Natural killer cell (primary cell): ENCODE results near the gene ZNF324B. TPM values are rescaled to one million over a fixed set of nuclear protein-coding genes. Genes with fewer than 3 reads are reported as not detected.
"Not testable (repeated sequence)": the region's sequence is repeated elsewhere in the genome, so short reads cannot be mapped to it uniquely, and the experiment has no call there.

Experiments
- ATAC-seq, 3 donors: fragments of 150-1000 bp in 2 of 3; fragments of 200-7000 bp in 1 of 3; cut with Tn5 transposase; 1 replicate in 1 of 3; 2 replicates in 2 of 3; pipeline ENCODE4 v1.10.0; 2021; ENCODE audit warnings: mild to moderate bottlenecking in 2 of 3, moderate library complexity in 2 of 3
- DNase-seq, 2 donors: peaks; one replicate each; pipeline versions ENCODE4 v3.0.0 to v3.0.0-alpha.2; 2013 to 2021; ENCODE audit warnings: mixed read lengths in 1 of 2
- H3K27ac ChIP-seq: one replicate; pipeline ENCODE4 v1.5.1; 2013; ENCODE audit warnings: mild to moderate bottlenecking, low read length
- H3K27me3 ChIP-seq: one replicate; pipeline ENCODE4 v1.6.1; 2013; ENCODE audit warnings: low read length; ENCODE audit not compliant: control insufficient read depth, insufficient read depth
- H3K36me3 ChIP-seq: one replicate; pipeline ENCODE4 v1.6.1; 2013; ENCODE audit warnings: low read length; ENCODE audit not compliant: control insufficient read depth, insufficient read depth
- H3K4me1 ChIP-seq: one replicate; pipeline ENCODE4 v1.6.1; 2013; ENCODE audit warnings: low read length; ENCODE audit not compliant: control insufficient read depth, insufficient read depth
- H3K4me3 ChIP-seq: one replicate; pipeline ENCODE4 v1.5.1; 2013; ENCODE audit warnings: low read length
- H3K9me3 ChIP-seq: one replicate; pipeline ENCODE4 v1.6.1; 2013; ENCODE audit warnings: low read length; ENCODE audit not compliant: control insufficient read depth, insufficient read depth
- H3K27ac Mint-ChIP-seq, 2 donors: one replicate each; pipeline ENCODE4 v1.8.0; 2022; ENCODE audit warnings: mild to moderate bottlenecking in 2 of 2, mixed read lengths in 2 of 2, moderate library complexity in 1 of 2
- H3K27me3 Mint-ChIP-seq, 2 donors: one replicate each; pipeline ENCODE4 v1.8.0; 2022; ENCODE audit warnings: low read depth in 2 of 2, mixed read lengths in 2 of 2
- H3K36me3 Mint-ChIP-seq: one replicate; pipeline ENCODE4 v1.8.0; 2022; ENCODE audit warnings: mixed read lengths
- H3K4me1 Mint-ChIP-seq, 2 donors: one replicate each; pipeline ENCODE4 v1.8.0; 2022; ENCODE audit warnings: mixed read lengths in 2 of 2
- H3K4me3 Mint-ChIP-seq: one replicate; pipeline ENCODE4 v1.8.0; 2022; ENCODE audit warnings: mild to moderate bottlenecking, moderate library complexity, mixed read lengths
- H3K9me3 Mint-ChIP-seq, 2 donors: one replicate each; pipeline ENCODE4 v1.8.0; 2022; ENCODE audit warnings: mixed read lengths in 2 of 2
- WGBS: methylation state at CpG from one replicate; pipeline ENCODE4 v1.1.7; 2013; ENCODE audit warnings: missing lambda C conversion rate; ENCODE audit not compliant: insufficient coverage; 5-methylcytosine and 5-hydroxymethylcytosine counted together
- intact Hi-C: fragments of 100-400 bp; cut with micrococcal nuclease; formaldehyde crosslinking; loops from one replicate; pipeline ENCODE4 v1.14.2; 2022
- total RNA-seq, 4 donors: library from RNA; stranded (reverse); fragments of 120-200 nt in 1 of 4; gene quantifications; one replicate each; pipeline versions ENCODE4 v1.2.3 to v1.2.4, GENCODE V29; 2013 to 2022
- TF ChIP-seq, protein P1 (sequence below): fragments of 200-600 bp; IDR thresholded peaks from one replicate; pipeline ENCODE4 v1.8.0; 2022; ENCODE audit warnings: antibody characterized with exemption

Gene ZNF324B
- total RNA-seq, 3 donors from 2014 or later (not counting 1 experiment from before 2014, with no cell fraction given): 10.4 to 11.4 (median 11.4) TPM

- Histone ChIP-seq H3K36me3 (peaks cover 2% of the 10 kb centered on the region), H3K9me3 (no peaks in the 10 kb centered on the region), H3K4me3 (no peak overlapping the region), H3K27ac (no peak overlapping the region), H3K27me3 (no peaks in the 10 kb centered on the region), H3K4me1 (peaks cover 12% of the 10 kb centered on the region)
- 55% methylated on average over 1 of the region's 2 CpGs for WGBS
- ATAC-seq: no peak
- TF ChIP-seq, protein P1, sequence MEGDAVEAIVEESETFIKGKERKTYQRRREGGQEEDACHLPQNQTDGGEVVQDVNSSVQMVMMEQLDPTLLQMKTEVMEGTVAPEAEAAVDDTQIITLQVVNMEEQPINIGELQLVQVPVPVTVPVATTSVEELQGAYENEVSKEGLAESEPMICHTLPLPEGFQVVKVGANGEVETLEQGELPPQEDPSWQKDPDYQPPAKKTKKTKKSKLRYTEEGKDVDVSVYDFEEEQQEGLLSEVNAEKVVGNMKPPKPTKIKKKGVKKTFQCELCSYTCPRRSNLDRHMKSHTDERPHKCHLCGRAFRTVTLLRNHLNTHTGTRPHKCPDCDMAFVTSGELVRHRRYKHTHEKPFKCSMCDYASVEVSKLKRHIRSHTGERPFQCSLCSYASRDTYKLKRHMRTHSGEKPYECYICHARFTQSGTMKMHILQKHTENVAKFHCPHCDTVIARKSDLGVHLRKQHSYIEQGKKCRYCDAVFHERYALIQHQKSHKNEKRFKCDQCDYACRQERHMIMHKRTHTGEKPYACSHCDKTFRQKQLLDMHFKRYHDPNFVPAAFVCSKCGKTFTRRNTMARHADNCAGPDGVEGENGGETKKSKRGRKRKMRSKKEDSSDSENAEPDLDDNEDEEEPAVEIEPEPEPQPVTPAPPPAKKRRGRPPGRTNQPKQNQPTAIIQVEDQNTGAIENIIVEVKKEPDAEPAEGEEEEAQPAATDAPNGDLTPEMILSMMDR: no peak
- Mint-ChIP-seq H3K4me3 (no peak overlapping the region), H3K27me3 (no peaks in the 10 kb centered on the region), H3K4me1 (peaks cover 8 to 9% of the 10 kb centered on the region in 2 donors), H3K36me3 (no peaks in the 10 kb centered on the region), H3K27ac (no peak overlapping the region), H3K9me3 (no peaks in the 10 kb centered on the region)
- no peak for DNase-seq
- intact Hi-C loops: no loop called here
These were observed 29.4 kb downstream of the ZNF324B start for GRCh38 chr19:58480831-58481230.

GRCh38 chr19:58482372-58482771, 30.9 kb downstream of the ZNF324B start:
- no peaks in the 10 kb centered on the region for H3K9me3 Mint-ChIP-seq
- H3K27me3 Mint-ChIP-seq: no peaks in the 10 kb centered on the region
- TF ChIP-seq, protein P1: no peak
- no peaks in the 10 kb centered on the region for H3K36me3 Mint-ChIP-seq
- H3K4me1 Mint-ChIP-seq: no peaks in the 10 kb centered on the region
- no peak overlapping the region for H3K4me3 Mint-ChIP-seq
- H3K36me3 ChIP-seq: peaks cover 2% of the 10 kb centered on the region
- WGBS: 75% methylated on average over 7 of the region's 7 CpGs
- no peaks in the 10 kb centered on the region for H3K9me3 ChIP-seq
- H3K27ac Mint-ChIP-seq: no peak overlapping the region
- no peak overlapping the region for H3K27ac ChIP-seq
- H3K4me3 ChIP-seq: no peak overlapping the region
- no peak for DNase-seq
- no peaks in the 10 kb centered on the region for H3K27me3 ChIP-seq
- intact Hi-C loops: no loop called here
- no peak for ATAC-seq
- no peaks in the 10 kb centered on the region for H3K4me1 ChIP-seq

DNA sequence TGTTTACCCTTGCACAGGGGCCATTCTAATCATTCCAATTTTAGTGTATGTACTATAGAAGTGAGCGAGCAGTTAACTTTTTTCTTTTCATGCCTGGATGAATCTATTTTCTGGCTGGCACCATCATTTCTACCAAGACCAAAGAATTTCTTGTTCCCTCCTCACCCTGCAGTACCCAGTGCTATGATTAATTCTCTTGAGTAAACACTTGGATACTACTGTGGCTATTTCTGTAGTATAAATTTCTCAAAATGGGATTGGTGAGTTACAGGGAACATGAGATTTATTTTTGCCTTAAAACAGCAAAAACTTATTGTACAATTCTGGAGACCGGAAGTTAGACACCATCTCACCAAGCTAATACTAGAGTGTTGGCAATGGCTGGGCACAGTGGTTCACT, 32.4 kb downstream of the ZNF324B start:
- Histone ChIP-seq H3K27me3 (no peaks in the 10 kb centered on the region), H3K4me1 (no peaks in the 10 kb centered on the region), H3K9me3 (no peaks in the 10 kb centered on the region), H3K36me3 (peaks cover 2% of the 10 kb centered on the region), H3K4me3 (no peak overlapping the region), H3K27ac (no peak overlapping the region)
- Mint-ChIP-seq H3K27me3 (no peaks in the 10 kb centered on the region), H3K4me3 (no peak overlapping the region), H3K27ac (no peak overlapping the region), H3K4me1 (no peaks in the 10 kb centered on the region), H3K36me3 (no peaks in the 10 kb centered on the region), H3K9me3 (no peaks in the 10 kb centered on the region)
- intact Hi-C loops: no loop called here
- DNase-seq (no peak), ATAC-seq (no peak)
- 100% methylated on average over 2 of the region's 2 CpGs for WGBS
- TF ChIP-seq, protein P1: no peak

DNA sequence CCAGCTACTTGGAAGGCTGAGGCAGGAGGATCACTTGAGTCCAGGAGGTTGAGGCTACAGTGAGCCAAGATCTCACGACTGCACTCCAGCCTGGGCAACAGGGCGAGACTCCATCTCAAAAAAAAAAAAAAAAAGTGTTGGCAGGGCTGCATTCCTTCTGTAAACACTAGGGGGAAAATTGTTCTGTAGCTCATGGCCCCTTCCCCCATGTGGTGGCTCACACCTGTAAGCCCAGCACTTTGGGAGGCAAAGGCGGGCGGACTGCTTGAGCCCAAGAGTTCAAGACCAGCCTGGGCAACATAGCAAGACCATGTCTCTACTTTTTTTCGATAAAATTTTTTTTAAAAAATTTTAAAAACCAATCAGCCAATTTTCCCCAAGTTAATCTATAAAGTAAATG, 32.9 kb downstream of the ZNF324B start:
- H3K4me1 ChIP-seq, H3K4me1 Mint-ChIP-seq, ATAC-seq, H3K27me3 Mint-ChIP-seq, H3K27ac Mint-ChIP-seq, intact Hi-C loops, DNase-seq, H3K36me3 ChIP-seq, H3K9me3 Mint-ChIP-seq, H3K9me3 ChIP-seq, H3K36me3 Mint-ChIP-seq, H3K27me3 ChIP-seq, H3K27ac ChIP-seq, H3K4me3 ChIP-seq, H3K4me3 Mint-ChIP-seq: not testable (repeated sequence)
- 100% methylated on average over 4 of the region's 5 CpGs for WGBS
